GM12873 (cell line): ENCODE results near the gene PCSK5.

Experiments used
- TF ChIP-seq, protein P1 (sequence below): IDR thresholded peaks from 2 replicates; pipeline ENCODE4 v1.5.1; 2012; ENCODE audit warnings: low read depth, mild to moderate bottlenecking, moderate library complexity, low read length, control low read depth; ENCODE audit not compliant: insufficient read depth; ENCODE audit errors: missing control alignments

The PCSK5 gene

DNA sequence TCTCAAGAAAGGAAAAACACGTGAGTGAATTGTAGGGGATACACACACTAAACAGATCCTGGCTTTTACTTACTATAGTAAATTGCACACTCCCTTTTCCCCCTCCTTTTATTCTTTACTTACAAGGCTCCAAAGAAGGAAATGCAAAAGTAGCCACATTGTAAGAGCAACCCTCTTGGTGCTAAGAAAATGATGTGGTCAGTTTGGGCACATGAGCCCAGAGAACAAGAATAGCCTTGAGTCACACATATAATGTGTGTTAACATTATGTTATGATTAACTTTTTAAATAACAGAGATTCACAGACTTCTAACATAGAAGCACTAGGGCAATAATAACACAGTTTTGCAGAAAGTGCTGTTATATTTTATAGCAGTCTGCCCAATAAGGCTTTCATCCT is 48.5 kb downstream of the PCSK5 start:
- TF ChIP-seq, protein P1, sequence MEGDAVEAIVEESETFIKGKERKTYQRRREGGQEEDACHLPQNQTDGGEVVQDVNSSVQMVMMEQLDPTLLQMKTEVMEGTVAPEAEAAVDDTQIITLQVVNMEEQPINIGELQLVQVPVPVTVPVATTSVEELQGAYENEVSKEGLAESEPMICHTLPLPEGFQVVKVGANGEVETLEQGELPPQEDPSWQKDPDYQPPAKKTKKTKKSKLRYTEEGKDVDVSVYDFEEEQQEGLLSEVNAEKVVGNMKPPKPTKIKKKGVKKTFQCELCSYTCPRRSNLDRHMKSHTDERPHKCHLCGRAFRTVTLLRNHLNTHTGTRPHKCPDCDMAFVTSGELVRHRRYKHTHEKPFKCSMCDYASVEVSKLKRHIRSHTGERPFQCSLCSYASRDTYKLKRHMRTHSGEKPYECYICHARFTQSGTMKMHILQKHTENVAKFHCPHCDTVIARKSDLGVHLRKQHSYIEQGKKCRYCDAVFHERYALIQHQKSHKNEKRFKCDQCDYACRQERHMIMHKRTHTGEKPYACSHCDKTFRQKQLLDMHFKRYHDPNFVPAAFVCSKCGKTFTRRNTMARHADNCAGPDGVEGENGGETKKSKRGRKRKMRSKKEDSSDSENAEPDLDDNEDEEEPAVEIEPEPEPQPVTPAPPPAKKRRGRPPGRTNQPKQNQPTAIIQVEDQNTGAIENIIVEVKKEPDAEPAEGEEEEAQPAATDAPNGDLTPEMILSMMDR, result no peak

DNA sequence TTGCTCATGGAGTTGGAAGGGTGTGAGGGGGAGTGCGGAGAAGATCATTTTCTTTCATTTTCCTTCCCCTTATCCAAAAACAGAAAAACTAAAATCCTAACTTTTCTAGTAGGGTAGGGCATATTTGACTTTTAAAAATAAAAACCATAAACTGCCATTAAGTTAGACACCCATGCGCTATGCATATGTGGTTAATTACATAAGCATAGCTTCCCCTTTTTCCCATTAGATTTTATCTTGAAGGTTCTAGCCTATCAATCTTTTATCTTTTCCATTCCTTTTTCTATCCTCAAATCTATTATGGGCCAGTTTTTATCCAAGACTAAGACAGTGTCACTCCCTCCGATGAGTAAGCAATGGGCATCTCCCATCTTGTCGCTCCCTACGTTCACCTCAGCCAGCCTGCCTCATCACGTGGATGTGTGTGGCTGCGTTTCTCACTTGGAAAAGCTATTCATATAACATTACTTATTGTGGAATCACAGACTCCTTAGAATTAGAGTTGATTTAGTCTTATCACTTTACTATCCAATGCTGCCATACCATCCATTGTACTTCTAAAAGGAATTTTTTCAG is 49.2 kb downstream of the PCSK5 start:
- TF ChIP-seq, protein P1, result no peak

DNA sequence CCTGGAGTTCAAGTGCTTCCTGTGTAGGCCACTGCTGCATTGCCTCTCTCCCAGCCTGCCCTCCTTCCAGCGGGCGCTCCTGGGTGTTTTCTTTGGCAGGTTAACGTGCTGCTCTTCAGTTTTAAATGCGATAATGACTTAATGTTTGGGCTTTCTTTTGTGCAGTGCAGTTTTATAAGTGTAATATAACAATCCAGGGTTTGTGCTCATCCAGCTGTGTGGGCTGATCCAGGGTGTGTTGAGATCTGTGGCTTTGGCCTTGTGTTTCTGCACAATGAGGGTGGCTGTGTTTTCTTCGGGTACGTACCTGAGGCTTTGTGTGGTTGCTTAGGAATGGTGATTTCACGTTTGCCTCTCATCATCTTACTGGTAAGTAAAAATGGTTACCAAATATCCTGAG is 50.6 kb downstream of the PCSK5 start:
- TF ChIP-seq, protein P1, result no peak

DNA sequence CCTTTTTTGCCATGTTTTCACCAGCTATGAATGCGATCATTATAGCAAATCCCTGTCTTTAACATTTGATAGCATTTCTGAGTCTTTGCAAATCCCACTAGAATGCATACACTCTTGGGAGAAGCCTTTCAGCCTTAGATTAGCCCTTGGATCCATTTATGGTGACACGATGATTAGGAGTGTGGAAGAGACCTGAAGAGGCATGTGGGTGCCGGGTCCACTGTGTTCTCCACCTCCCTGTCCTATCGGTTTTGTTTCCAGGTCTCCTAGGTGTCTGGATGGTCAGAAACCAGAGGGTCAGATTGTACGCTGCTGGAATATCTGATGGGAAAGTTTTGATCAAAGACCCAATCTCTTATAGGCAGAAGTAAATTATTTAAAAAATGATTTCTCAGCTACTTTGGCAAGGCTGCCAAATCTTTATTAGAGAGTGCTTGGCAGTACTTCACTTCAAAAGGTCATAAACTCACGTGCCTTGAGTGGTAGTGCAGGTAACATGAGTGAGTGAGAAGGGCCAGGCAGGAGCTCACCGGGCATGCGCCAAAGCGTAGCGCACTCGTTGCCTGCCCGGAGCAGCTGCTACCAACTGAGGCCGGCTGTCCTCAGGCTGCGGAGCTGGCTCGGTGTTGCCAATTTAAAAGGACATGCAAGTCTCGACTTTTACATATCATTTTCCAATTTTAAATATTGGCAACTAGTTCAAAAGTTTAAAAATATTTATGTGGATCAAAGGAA is 51.3 kb downstream of the PCSK5 start:
- TF ChIP-seq, protein P1, result no peak

DNA sequence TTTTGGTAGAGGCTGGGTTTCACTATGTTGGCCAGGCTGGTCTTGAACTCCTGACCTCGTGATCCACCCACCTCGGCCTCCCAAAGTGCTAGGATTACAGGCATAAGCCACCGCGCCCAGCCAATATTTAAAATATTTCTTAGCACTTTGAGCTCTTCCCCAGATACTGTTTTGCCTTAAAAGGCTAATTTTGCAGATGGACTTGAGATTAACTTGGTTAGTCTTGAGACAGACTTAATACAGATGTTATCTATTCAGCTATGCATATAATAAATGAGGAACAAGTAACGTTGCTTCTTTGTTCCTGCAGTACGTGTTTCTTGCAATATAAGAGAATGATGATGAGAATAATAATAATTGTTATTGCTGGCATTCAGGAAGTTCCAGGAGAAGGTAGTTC is 56.3 kb downstream of the PCSK5 start:
- TF ChIP-seq, protein P1, result no peak

DNA sequence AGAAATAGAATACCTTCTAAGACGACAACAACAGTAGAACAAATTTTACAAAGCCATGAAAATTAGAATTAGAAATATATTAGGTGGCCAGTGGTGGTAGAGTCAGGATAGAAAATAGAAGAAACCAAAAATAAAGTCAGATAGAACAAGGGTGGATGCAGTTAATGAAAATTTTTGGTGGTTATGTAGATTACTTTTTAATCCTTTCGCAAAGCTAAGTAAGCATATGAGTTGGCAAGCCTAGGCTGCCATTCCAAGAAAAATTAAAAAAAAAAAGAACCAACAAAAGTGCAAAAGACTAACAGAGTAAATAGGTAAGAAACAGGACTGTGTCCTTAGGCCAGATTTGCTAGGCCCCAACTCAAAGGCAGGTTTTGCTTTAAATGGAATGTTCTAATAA is 56.8 kb downstream of the PCSK5 start:
- TF ChIP-seq, protein P1, result no peak

DNA sequence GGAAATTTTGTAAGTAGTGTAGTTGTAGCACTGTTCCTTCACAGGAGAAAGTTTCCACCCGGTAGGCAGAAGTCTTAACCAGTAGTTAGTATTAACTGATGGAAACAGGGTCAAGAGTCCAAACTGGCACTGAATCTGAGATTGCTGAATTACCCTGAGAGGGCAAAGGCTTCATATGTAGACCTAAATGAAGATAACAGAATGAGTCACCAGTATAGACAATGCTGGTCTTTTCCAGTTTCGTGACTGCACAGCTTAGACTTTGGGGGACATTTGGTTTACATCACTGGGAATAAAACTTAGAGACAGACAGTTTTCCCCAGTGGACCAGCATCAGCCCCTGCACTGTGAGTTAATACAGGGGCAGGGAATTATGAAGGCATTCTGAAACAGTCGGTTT is 60.5 kb downstream of the PCSK5 start:
- TF ChIP-seq, protein P1, result no peak
